GM12878 (cell line): ENCODE data around the gene GPN2.

ENCODE experiments used
- MYC ChIP-seq: IDR thresholded peaks from 2 replicates; pipeline ENCODE4 v1.6.1; 2011; ENCODE audit warnings: mild to moderate bottlenecking, low read length, moderate library complexity, inconsistent platforms; ENCODE audit not compliant: insufficient read depth, insufficient replicate concordance, insufficient read length, severe bottlenecking
- RAD21 ChIP-seq: IDR thresholded peaks from 2 replicates; pipeline ENCODE4 v1.6.1; 2011; ENCODE audit warnings: mild to moderate bottlenecking, low read depth, low read length, moderate library complexity; ENCODE audit not compliant: insufficient read depth
- TF ChIP-seq, protein P1 (sequence below), 3 experiments: IDR thresholded peaks in 2 of 3; conservative IDR thresholded peaks in 1 of 3; 2 replicates each; pipeline ENCODE4 v1.5.1; 2011; ENCODE audit warnings: low read depth in 3 of 3, low read length in 3 of 3, mild to moderate bottlenecking in 3 of 3, control low read depth in 2 of 3, moderate library complexity in 2 of 3, inconsistent platforms in 1 of 3, mixed read lengths in 1 of 3; ENCODE audit not compliant: control insufficient read depth in 2 of 3, insufficient read depth in 1 of 3; ENCODE audit errors: extremely low read depth in 1 of 3

DNA sequence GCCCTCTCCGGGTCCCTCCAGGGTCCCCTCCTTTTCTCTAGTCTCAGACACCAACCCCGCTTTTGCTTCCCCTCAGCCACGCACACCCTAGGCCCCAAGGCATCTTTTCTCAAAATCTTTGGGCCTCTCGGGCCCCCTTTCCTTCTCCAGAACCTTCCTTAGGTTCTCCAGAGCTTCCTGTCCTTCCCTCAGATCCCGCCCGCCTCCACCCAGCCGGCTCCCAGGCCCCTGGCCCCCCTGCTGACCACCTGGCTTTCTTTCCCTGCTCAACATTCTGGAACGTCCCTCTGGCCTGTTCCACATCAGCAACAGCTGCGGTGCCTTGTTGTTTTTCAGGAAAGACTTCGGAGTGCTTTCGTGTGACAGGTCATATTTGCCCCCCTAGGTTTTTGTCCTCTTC, 62.4 kb downstream of the GPN2 start:
- TF ChIP-seq RAD21 (no peak), MYC (no peak)
- TF ChIP-seq, protein P1, sequence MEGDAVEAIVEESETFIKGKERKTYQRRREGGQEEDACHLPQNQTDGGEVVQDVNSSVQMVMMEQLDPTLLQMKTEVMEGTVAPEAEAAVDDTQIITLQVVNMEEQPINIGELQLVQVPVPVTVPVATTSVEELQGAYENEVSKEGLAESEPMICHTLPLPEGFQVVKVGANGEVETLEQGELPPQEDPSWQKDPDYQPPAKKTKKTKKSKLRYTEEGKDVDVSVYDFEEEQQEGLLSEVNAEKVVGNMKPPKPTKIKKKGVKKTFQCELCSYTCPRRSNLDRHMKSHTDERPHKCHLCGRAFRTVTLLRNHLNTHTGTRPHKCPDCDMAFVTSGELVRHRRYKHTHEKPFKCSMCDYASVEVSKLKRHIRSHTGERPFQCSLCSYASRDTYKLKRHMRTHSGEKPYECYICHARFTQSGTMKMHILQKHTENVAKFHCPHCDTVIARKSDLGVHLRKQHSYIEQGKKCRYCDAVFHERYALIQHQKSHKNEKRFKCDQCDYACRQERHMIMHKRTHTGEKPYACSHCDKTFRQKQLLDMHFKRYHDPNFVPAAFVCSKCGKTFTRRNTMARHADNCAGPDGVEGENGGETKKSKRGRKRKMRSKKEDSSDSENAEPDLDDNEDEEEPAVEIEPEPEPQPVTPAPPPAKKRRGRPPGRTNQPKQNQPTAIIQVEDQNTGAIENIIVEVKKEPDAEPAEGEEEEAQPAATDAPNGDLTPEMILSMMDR (IDR thresholded peaks at IDR 0.05 in 2 of 3, conservative IDR thresholded peaks at IDR 0.05 in 1 of 3; ENCODE audit: control insufficient read depth in 2 of 3, extremely low read depth in 1 of 3, insufficient read depth in 1 of 3, low read depth in 3 of 3, low read length in 3 of 3), result no peak
